Activated CD4-positive, alpha-beta T cell treated with anti-CD3 and anti-CD28 coated beads, Interleukin-2, Interleukin-6, amounts not matched to agents 100 ng/mL and 50 ng/mL, durations not matched to agents 16 hours and 8 hours (primary cell): ENCODE data around the gene DNAJC11.

Source experiments
- DNase-seq: peaks from one replicate; pipeline ENCODE4 v3.0.0-alpha.2; 2020

DNAJC11 gene

DNA sequence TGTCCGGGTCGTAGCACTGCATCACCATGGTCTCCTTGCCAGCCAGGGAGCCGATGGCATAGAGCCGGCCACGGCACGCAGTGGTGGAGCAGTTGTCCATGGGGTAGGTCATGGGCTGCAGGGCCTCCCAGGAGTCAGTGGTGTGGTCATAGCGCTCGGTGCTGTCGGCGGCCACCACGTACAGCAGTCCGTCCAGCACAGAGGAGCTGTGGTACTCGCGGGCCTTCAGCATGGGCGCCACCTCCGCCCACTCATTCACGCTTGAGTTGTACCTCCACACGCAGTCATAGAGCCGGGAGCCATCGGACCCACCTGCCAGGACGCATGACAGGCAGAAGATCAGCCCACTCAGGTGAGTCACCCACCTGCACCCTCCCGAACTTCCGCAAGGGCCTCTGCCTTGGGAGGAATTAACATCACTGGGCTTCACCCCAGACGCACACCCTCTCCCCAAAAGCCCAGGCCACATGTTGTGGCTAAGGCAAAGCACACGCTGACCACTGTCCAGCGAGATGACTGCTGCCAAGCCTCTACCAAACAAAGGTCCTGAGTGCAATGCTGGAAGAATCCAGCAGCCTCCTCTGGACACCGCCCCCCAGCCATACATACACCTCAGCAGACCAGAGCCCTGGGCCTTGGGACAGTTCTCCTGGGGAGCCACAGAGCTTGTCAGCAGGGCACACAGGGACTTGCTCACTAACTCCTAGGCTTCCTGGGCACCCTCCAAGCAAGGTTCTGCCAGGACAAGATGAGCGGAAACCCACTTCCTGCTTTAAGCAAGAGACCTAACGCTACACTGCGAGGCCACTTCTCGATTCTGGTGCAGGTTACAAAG lies 102.3 kb downstream of the DNAJC11 start:
- DNase-seq = peak; percentile 67

DNA sequence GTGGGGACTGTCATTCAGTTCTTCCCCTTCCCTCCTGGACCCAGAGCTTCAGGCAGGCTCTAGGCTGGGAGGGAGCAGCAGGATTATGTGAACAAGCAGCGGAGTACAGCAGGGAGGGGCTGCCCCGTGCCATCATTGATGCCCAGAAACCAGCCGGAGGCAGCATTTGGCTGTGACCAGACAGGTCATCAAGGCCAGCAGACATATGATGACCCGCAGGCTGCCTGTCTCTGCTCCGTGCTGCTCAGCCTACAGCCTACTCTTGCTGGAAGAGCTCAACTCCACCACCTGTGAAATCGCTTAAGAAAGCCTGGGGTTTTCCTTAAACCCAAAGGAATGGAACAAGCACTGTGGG lies 103.9 kb downstream of the DNAJC11 start:
- no peak for DNase-seq

DNA sequence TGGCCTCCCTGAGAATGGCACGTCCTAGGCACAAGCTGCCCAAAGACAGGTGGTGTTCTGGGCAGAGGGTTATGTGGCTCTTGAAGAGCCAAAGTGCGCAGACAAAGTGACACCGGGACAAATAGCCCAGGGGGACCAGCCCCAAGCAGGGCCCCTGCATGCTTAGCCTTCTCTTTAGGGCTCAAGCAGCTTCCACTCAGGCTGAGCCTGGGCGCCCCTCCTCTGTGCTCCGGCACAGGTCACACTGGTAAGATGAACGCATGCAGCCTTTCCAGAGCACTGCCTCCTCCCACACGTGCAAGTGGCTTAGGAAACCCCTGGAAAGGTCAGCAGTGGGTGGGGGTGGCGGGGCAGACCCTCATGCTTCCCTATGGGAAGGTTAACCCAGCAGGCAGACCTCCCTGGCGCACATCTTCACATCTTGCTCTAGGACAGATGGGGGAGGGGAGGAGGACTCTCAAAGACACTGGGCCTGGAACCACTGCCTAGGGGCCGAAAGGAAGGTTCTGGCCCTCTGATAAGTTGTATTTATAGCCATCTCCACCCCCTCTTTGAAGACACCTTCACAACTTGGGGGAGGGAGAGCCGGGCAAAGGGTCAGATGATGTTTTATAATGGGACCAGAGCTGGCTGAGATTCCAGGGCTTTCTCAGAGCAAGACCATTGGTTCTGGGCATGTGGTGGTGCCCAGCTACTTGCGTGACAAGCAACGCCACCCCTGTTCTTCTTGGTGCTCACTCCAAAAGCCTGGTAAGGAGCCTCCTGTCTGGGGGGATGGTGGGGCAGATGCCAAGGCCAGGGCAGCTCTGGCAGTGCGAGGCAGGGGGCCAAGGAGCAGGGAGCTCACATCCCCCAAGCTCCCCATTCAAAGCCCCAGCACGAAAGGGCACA lies 104.5 kb downstream of the DNAJC11 start:
- no peak for DNase-seq

DNA sequence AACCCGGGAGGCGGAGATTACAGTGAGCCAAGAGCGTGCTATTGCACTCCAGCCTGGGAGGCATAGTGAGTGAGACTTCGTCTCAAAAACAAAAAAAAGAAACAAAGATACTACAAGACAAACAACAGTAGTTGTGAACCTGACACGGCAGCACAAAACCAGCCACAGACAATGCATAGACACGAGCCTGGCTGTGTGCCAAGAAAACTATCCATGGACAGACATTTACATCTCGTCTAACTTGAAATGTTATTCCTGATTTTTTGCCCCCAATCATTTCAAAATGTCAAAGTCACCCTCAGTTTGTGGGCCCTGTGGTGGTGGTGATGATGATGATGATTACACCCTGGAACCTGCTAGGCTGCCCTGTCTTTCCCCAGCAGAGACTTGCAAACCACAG lies 105.3 kb downstream of the DNAJC11 start:
- DNase-seq = no peak

DNA sequence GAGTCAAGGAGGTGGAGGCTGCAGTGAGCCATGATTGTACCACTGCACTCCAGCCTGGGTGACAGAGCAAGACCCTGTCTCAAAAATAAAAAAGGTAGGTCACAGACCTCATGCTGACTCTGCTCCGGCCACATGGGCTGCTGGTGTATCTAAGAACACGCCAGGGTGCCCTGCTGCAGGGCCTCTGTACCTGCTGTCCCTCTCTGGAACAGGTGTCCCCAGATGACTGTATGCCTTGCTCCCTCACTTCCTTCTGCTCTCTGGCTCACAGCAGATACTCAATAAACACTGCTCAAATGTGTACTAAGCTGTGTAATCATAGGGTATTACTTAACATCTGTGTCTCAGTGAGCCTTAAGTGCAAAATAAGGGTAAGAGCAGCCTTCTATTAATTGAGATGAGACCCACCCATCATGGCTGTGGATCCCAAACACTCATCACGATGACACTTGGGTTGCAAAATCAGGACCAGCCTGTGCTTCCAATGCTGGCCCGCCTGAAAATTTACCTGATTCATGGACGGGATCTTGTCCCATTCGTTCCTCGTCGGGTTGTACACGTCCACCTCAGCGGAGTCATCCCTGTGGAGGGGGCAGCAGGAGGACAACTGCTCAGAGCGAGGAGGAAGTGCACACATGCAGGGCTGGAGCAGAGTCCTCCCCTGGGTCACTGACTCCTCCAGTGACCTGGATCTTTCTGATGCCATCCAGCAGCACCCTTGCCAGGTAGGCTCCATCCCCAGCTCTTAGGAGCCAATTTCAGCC lies 106.5 kb downstream of the DNAJC11 start:
- DNase-seq = no peak

DNA sequence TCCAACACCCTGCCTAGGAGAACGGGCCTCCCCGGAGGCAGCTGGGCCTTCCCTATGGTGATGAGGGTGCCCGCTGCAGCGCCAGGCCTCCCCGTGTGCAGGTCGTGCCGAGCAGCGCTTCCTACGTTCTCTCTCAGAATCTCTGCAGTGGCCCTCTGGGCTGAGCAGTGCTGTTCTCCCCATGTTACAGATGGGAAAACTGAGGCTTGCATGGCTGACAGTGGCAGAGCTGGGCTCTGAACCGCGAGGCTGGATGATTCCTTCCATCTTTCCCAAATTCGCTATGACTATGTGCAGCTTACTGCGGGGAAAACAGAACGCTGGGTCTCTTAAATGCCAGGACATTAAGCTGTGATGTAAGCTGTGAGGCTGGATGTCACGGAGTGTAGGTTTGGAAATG lies 107.8 kb downstream of the DNAJC11 start:
- DNase-seq = no peak

DNA sequence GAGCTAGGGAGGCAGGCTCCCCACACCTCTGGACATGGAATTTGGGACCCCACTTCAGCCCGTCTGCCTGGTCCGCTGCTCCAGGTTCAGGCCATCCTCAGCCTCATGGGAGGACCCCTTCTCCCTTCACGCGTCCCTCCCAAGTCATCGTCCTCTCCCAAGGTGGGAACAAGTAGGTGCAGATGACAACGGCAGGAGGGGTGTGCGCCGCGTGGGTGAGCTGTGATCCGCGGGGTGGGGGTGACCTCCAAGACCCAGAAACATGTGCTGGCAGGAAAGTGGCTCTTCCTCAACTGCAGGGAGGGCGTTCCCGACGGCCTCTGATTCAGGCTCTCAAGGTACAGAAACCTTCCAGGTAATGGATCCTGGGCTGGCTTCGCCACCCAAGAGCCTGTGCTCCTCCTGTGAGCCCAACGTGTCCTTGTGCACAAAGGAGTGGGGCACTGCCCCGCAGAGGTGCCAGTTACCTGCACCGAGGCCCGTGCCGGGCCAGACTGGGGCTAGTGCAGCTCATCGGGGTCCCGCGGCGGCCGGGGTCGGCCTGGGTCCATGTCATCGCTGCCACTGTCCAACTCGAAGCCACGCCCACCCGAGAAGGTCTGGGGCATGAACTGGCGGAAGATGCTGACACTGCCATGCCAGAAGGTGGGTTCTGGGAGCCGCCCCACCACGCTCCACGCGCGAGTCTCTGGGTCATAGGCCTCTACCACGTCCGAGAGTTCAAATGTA lies 108.6 kb downstream of the DNAJC11 start:
- no peak for DNase-seq

DNA sequence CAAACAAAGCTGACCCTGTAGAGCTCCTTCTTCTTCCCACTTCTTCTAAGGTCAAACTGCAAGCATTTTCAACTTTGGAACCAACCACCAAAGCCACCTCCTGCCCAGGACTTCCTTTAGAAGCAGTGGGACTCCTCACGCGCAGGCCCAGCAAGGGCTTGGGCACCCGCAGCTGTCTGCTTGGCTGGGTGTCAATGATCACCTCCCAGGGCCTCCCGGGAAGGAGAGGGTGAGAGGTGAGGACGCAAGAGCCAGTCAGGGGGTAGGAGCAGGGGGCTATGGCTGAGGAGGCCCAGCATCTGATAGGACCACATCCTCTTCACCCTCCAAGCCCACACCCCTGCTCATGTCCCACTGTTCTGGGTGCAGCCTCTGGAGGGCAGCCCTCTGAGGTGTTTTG lies 109.2 kb downstream of the DNAJC11 start:
- no peak for DNase-seq

DNA sequence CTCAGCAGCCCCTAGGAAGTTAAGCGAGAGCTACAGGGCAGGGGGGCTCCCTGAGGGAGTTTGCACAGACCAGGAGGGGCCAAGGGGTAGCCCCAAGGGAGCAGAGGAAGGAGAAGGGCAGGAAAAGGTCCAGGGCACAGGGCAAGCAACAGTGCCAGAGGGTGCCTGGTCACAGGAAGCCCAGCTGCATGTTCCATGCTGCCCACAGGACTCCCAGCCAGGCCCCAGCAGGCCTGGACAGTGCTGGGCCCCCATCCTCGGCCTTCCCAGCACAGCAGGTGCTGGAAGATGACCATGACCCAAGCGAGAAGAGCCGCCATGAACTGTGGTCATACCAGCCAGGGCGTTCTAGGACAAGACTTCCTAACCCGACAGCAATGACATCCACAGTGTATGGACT lies 110.0 kb downstream of the DNAJC11 start:
- DNase-seq = no peak

DNA sequence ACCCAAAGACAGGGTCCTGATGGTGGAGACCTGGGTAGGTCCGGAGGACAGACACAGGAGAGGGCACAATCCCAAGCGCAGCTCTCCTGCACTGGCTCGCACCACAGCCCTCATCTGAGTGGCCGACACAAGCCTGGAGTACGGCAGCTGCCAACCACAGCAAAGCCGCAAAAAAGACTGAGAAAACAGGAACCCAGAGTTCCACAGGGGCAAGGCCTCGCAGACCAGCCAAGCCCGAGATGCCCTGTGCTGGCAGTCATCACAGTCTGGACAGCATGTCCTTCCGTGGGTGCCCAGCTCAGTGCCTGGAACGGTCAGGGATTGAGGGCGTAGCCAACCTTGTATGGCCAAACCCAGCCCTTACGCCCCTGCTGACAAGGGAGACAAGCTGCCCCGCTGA lies 110.4 kb downstream of the DNAJC11 start:
- DNase-seq = no peak

DNA sequence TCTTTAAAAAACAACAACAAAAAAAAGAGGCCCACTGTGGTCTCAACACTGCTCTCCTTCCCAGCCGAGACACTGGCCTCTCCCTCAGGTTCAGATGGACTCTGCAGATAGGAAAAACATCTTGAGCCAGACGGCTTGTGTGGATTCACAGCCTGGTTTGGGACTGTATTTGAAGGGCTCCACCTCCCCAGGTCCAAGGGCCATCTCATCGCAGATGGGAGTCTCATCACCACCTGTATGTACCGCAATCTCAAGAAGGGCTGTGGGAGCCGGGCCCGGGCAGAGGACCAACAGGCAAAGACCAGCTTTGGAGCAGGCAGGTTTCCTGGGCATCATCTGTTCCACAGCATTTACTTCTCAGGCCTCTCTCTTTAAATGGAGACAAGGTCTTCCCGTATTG lies 111.6 kb downstream of the DNAJC11 start:
- DNase-seq = no peak

DNA sequence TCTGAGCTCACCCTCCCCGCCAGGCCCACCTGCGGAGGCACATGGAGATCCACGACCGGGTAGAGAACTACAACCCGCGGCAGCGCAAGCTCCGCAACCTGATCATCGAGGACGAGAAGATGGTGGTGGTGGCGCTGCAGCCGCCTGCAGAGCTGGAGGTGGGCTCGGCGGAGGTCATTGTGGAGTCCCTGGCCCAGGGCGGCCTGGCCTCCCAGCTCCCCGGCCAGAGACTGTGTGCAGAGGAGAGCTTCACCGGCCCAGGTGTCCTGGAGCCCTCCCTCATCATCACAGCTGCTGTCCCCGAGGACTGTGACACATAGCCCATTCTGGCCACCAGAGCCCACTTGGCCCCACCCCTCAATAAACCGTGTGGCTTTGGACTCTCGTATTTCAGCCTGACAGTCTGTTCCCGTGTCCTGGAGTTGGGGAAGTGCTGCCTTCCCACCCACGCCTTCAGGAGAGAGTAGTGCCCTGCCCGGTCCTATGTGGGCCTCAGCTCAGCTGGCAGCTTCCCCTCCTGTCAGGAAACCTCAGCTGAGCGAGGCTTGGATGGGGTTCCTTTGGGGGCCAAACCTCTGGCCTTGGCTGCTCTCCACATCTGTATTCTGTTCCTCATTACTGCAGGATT lies 112.6 kb downstream of the DNAJC11 start:
- no peak for DNase-seq

DNA sequence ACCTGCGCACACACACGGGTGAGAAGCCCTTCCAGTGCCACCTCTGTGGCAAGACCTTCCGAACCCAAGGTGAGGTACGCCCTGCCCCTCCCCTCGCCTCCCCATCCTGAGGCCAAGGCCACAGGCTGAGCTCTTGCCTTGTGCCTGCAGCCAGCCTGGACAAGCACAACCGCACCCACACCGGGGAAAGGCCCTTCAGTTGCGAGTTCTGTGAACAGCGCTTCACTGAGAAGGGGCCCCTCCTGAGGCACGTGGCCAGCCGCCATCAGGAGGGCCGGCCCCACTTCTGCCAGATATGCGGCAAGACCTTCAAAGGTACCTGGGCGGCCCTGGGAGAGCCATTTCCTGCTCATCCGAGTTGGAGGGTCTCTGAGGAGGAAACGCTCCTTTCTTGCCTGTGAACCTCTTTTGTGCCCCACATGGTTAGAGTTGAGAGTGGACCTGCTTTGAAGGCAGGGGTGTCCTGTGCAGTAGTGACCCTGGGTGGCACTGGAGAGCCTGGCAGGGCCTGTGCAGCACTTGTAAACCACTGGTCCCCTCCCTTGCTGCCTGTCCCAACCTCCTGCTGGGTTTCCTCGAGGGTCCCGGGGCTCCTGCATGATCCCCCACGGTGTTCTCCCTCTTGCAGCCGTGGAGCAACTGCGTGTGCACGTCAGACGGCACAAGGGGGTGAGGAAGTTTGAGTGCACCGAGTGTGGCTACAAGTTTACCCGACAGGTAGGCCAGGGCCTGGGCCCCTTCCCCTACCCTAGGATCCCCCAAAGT lies 113.3 kb downstream of the DNAJC11 start:
- no peak for DNase-seq

DNA sequence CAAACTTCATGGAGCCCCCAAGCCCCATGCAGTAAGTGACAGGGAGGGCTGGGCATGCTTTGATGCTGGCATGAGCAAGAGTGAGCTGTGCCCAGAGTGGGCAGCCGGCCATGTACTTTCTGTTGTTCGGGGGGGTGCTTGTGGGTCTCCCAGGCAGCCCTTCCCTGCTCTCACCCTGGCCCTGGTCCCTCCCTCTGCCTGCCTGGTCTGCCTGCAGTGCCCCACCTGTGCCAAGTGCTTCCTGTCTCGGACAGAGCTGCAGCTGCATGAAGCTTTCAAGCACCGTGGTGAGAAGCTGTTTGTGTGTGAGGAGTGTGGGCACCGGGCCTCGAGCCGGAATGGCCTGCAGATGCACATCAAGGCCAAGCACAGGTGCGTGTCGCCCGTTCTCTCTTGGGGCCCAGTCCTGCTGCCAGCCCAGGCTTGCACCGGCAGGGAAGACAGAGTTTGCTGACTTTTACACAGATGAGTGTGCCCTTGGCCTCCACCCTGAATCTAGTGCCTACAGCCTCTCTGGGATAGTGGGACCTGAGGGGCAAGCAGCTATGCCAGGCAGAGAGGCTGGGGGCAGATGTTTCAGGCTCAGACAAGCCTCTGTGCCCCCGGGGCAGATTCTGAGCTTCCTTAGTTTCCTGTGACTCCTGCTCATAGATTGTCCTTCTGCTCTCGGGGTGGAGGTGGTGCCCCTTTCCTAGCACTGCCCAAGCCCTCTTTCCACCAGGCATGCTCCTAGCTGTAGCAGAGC lies 114.2 kb downstream of the DNAJC11 start:
- no peak for DNase-seq

DNA sequence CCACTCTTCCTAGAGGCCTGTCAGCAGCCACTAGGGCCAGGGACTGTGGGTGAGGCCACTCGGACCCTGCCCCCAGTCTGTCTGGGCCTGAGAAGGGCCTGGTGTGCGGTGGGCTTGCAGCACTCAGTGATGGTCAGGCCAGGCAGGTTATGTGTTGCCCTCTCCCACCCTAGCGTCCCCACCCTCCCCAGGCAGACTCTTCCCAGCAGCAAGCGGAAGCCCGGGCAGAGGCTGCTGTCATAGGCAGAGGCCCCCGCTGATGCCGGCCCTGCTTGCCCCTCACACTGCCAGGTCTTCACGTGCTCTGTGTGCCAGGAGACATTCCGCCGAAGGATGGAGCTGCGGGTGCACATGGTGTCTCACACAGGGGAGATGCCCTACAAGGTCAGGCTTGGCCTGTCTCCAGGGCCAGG lies 115.2 kb downstream of the DNAJC11 start:
- DNase-seq = no peak

DNA sequence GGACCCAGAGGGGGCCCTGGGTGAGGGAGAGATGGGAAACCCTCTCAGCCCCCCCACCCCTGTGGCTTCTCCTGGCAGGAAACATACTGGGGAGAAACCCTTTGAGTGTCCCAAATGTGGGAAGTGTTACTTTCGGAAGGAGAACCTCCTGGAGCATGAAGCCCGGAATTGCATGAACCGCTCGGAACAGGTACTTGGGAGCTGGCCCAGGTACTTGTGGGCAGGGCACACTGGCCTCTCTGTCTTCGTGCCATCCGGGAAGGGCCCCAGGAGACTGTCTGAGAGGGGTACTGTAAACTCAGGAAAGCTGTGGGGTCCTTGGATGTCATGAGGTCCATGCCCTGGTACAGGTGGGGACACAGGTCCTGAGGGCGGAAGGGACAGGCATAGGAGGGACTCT lies 115.8 kb downstream of the DNAJC11 start:
- DNase-seq = no peak

DNA sequence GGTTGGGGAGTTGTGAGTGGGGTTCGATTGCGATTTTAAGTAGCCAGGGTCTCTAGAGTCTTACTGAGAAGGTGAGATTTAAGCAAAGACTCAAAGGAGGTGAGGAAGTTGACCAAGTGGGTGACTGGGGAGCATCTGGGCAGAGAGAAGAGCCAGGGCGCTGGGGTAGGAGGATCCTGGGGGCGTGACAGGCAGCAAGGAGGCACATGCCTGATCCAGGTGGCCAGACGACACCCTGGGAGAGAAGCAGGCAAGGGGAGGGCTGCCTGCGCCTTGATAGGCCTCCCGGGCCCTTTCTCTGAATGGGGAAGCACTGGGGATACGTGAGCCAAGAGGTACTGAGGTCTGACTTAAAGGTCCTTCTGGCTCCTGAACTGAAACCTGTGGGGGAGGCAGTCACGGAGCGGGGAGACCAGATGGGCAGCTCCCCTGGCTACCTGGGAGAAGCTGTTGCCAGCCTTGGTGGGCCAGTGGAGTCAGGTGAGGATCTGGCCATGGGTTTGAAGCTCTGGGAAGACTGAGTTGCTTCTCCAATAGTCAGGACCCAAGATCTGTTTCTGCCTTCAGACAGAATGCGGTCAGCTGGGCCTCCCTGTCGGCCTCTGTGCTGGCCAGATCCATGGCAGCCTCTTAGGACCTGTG lies 116.4 kb downstream of the DNAJC11 start:
- no peak for DNase-seq
